Suppressor macrophage treated with lipopolysaccharide for 4 hours (primary cell): ENCODE results near the gene CRB2.

Experiments
- DNase-seq: peaks from one replicate; pipeline ENCODE4 v3.0.0-alpha.2; 2020

CRB2 gene

DNA sequence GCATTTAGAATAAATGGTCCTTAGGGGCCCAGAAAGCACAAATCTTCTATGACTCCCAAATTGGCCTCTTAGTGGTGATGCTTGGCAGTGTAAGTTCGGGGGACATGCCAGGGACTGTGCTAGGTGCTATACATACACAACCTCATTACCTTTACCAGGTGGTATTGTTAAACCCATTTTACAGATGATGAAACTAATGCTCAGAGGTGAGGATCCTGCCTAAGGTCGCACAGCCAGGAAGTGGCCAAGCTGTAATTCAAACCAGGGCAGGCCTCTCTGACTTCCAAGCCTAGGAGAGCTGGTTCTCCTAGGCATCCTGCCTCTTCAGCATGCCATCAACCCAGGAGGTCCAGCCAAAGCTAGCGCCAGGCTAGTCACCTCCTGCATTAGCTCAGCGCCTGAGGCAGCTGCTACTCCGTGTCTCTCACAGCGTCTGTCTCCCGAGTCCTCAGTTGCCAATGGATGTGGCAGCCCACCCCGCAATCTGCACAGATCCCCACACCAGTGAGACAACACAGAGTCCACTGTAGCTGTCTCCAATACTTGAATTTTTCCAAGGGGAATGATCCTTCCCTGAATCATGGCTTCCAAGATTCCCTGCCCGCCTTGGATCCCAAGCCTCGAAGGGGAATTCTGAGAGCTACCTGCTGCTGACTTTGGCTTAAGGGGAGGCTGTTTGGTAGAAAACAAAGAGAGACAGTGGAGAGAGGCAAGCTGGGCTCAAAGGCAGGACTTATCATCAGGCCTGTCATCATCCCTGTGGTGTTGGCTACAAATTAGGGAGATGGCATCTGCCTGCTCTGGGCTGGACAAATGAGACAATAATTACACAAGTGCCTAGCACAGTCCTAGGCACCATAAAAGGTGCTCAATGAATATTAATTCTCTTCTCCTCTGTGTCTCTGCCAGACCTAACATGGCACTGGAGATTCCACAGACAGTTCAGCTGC, 52.6 kb downstream of the CRB2 start:
- no peak for DNase-seq

- DNase-seq = no peak
These were observed 54.4 kb downstream of the CRB2 start for GRCh38 chr9:123410281-123410910.

GRCh38 chr9:123411191-123411590, 55.2 kb downstream of the CRB2 start:
- DNase-seq = no peak

DNA sequence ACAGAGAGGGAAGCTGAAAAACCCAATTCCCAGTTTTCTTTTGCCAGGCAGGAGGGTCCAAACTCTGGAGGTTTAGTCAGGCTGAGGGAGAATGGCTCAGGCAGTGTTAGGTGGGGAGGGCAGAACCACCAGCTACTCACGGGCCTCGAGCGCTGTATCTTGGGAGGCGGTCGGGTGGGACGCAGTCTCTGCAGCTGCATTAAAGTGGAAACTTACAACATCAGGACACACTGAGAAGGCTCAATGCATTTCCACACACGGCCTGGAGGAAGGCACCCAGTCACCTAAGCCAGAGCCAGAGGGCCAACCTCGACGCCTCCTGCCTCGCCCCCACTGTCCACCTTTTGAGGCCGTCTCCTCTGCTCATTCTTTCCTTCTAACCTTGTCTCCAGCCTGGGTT, 55.6 kb downstream of the CRB2 start:
- DNase-seq = no peak

- DNase-seq = no peak
These were observed 56.3 kb downstream of the CRB2 start for GRCh38 chr9:123412171-123412820.

GRCh38 chr9:123414204-123414603, 58.2 kb downstream of the CRB2 start:
- no peak for DNase-seq

GRCh38 chr9:123414936-123415930, 59.2 kb downstream of the CRB2 start:
- DNase-seq = no peak

GRCh38 chr9:123416176-123416575, 60.2 kb downstream of the CRB2 start:
- no peak for DNase-seq

DNA sequence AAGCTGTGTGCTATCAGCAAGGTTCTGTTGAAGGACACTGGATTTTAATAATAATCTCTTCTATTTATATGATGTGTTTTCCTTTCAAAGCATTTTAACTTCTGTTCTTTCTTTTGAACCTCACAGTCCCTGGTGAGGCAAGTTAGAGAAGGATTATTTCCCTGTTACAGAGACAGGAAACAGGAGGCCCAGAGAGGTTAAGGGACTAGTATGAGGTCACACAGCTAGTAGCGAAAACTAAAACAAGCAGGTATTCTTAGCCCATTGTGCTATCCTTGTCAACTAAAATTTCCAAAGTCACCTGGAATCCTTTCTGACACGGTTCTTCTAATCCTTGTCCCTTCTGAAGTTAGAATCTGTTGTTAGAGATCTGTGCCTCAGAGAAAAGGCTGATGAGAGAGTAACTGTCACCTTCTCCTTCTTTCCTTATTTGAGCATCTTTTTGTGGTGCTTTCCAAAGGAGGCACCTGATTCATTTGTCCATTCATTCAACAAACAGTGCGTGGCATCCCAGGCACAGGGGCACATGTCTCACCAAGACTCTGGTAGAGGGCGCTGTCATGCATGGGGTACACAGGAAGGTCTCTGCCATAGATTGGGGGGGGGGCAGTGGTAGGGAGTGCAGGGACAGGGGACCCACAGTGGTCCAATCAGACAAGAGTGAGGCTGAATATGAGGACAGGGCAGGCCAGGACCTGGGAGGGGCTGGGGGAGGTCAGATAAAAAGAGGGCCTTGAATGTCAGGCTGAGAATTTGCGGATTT, 61.5 kb downstream of the CRB2 start:
- no peak for DNase-seq

GRCh38 chr9:123418052-123418430, 62.0 kb downstream of the CRB2 start:
- DNase-seq = no peak

DNA sequence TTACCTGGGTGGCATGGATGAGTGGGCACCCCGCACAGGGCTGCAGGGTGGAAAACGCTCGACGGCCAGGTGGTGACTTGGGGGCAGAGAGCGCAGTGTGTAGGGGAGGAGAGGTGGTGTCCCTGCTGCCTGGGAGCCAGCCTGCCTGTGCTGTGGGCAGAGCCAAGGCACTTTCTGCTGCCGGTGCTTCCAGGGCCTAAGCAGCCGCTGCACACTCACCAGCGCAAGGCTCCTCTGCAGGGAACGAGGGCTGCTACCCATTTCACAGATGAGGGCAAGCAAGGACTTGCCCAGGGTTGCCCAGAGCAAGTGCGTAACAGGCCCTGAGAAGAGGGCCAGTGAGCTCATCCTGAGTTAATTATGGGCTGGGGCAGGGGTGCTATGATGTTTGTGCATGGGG, 62.5 kb downstream of the CRB2 start:
- DNase-seq = no peak

GRCh38 chr9:123419091-123419490, 63.1 kb downstream of the CRB2 start:
- no peak for DNase-seq

DNA sequence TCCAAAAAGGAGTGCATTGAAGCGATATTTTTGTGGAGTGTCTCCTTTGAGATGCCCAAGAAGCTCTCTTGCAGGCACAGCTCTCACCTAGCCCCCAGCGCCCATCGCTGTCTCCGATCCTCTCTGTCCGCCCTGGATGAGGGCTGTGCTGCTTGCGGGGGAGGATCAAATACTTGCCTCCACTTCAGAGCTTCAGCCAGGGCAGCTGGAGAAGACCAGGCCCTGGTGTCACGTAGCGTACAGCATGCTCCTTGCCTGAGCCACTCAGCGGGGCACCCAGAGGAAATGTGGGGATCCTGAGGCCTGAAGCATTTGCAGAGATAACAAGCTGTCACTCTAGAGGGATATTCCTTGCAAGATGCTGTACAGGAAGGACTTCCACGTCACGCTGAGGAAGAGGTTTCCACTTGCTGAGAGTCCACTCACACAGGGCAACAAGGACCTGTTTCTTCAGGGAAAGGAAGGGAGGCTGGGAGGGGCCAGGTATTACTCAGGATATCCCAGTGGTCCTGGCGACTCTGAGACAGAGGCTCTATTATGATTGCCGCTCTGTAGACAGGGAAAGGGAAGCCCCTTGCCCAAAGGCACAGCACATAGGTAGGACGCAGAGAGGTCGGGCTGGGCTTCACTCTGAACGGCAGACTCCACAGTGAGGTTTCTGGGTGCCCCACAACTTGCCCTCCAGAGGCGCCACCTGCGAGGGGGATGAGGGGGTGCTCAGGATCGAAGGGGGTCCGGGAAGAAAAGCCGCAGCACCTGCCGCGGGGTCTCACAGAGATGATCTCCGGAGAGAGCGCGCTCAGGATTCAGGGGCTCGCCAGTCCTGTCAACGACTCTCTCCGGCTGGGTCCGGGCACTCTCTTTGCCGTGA, 64.0 kb downstream of the CRB2 start:
- no peak for DNase-seq

- DNase-seq = no peak
These were observed 64.7 kb downstream of the CRB2 start for GRCh38 chr9:123420592-123421111.

GRCh38 chr9:123421186-123421585, 65.2 kb downstream of the CRB2 start:
- no peak for DNase-seq

- no peak for DNase-seq
These were observed 65.9 kb downstream of the CRB2 start for GRCh38 chr9:123421801-123422455.

- DNase-seq = no peak
These were observed 66.8 kb downstream of the CRB2 start for GRCh38 chr9:123422635-123423310.

DNA sequence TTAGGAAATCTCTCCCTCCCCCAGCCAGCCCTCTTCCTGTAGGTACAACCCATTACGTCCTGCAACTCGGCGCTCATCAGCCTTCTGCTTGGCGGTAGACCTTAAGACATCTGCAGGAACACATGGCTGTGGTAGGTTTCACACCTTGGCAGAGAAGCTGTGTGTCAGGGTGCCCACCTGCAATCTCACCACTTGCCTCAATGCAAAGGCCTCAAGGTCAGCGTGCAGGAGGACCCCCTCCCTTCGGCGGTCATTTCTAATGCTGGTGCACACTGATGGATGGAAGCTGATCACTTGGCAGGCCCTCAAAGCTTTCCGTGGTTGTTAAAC, 67.3 kb downstream of the CRB2 start:
- no peak for DNase-seq

- DNase-seq = no peak
These were observed 68.1 kb downstream of the CRB2 start for GRCh38 chr9:123424131-123424530.
